Ishikawa (cell line): ENCODE results near the gene ZCWPW1.
A peak's percentile ranks its signal among the peaks of the same experiment; 100 is the strongest.

Experiments used
- CEBPB ChIP-seq: IDR thresholded peaks from 2 replicates; pipeline ENCODE4 v1.6.1; 2012
- CREB1 ChIP-seq: IDR thresholded peaks from 2 replicates; pipeline ENCODE4 v1.6.1; 2012; ENCODE audit warnings: low read depth
- EGR1 ChIP-seq: IDR thresholded peaks from 2 replicates; pipeline ENCODE4 v1.6.1; 2012
- EP300 ChIP-seq: IDR thresholded peaks from 2 replicates; pipeline ENCODE4 v1.6.1; 2012; ENCODE audit warnings: borderline replicate concordance
- FOXM1 ChIP-seq: IDR thresholded peaks from 2 replicates; pipeline ENCODE4 v1.6.1; 2012; ENCODE audit warnings: low read depth, borderline replicate concordance
- NFIC ChIP-seq: IDR thresholded peaks from 2 replicates; pipeline ENCODE4 v1.6.1; 2012
- RAD21 ChIP-seq: IDR thresholded peaks from 2 replicates; pipeline ENCODE4 v1.6.1; 2012; ENCODE audit warnings: low read depth
- REST ChIP-seq: IDR thresholded peaks from 2 replicates; pipeline ENCODE4 v1.6.1; 2012; ENCODE audit warnings: low read depth, mild to moderate bottlenecking
- TAF1 ChIP-seq: IDR thresholded peaks from 2 replicates; pipeline ENCODE4 v1.6.1; 2012; ENCODE audit warnings: low read depth, mild to moderate bottlenecking
- TCF12 ChIP-seq: IDR thresholded peaks from 2 replicates; pipeline ENCODE4 v1.6.1; 2012; ENCODE audit warnings: low read depth
- TEAD4 ChIP-seq: IDR thresholded peaks from 2 replicates; pipeline ENCODE4 v1.6.1; 2012
- USF1 ChIP-seq: IDR thresholded peaks from 2 replicates; pipeline ENCODE4 v1.6.1; 2012
- YY1 ChIP-seq: IDR thresholded peaks from 2 replicates; pipeline ENCODE4 v1.6.1; 2012; ENCODE audit warnings: low read depth
- ZBTB7A ChIP-seq: IDR thresholded peaks from 2 replicates; pipeline ENCODE4 v1.6.1; 2012; ENCODE audit warnings: low read depth
- TF ChIP-seq, protein P1 (sequence below): IDR thresholded peaks from 2 replicates; pipeline ENCODE4 v1.6.1; 2012

Gene ZCWPW1

DNA sequence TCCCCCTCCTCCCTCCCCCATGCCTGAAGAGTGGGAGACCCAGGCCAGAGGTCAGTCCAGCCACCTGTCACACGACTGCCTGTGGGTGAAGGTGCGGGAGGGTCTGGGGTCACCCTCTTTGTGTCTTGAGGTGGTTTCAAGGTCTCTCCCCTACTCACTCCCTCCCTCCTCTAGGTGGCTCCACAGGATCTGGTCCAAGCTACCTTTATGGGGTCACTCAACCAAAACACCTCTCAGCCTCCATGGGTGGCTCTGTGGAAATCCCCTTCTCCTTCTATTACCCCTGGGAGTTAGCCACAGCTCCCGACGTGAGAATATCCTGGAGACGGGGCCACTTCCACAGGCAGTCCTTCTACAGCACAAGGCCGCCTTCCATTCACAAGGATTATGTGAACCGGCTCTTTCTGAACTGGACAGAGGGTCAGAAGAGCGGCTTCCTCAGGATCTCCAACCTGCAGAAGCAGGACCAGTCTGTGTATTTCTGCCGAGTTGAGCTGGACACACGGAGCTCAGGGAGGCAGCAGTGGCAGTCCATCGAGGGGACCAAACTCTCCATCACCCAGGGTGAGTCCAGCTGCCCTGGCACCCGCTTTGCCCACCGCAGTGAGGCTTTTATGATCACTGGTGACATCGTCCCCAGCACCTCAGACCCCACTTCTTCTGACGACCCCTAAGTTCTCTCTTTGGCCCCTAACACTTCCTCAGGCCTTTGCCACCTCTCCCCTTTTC is 54.5 kb downstream of the ZCWPW1 start:
- peak; percentile 27; the same call in 1 of the 2 replicates for TF ChIP-seq RAD21

- no peak for TF ChIP-seq EP300
- no peak for TF ChIP-seq FOXM1
- no peak for TF ChIP-seq ZBTB7A
- no peak for TF ChIP-seq USF1
- TF ChIP-seq REST = no peak
- no peak for TF ChIP-seq YY1
- TF ChIP-seq RAD21 = no peak
- no peak for TF ChIP-seq TCF12
- no peak for TF ChIP-seq CREB1
- TF ChIP-seq CEBPB = no peak
- TF ChIP-seq NFIC = no peak
- no peak for TF ChIP-seq TAF1
- no peak for TF ChIP-seq TEAD4
- no peak for TF ChIP-seq EGR1
- TF ChIP-seq, protein P1, sequence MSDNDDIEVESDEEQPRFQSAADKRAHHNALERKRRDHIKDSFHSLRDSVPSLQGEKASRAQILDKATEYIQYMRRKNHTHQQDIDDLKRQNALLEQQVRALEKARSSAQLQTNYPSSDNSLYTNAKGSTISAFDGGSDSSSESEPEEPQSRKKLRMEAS = no peak
These were observed 55.2 kb downstream of the ZCWPW1 start, which contains the start of gene PILRA for GRCh38 chr7:100373261-100373831. Gene PILRA, plus strand, starts transcription at chr7:100373487. Its CDS starts 170 bp downstream, at chr7:100373657.

DNA sequence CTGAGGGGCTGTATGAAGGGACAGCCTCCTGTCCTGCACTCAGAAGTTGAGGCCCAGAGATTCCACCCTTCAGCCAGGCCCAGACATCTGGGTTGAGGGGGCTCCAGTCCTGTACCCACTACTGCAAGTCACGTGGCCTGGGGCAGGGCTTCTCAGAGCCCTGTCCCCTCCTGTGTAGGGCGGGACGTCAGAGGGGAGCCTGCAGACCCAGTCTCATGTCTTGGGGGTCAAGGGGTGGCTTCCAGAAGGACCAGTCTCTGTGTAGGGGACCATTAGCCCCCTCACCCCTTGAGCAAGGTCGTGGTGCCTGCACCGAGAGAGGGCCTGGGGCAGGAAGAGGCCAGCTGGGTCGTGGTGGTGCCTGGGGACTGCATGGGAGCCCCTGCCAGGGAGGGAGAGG is 55.8 kb downstream of the ZCWPW1 start:
- TF ChIP-seq FOXM1 = no peak
- no peak for TF ChIP-seq NFIC
- no peak for TF ChIP-seq ZBTB7A
- TF ChIP-seq TEAD4 = no peak

- no peak for TF ChIP-seq TAF1
- no peak for TF ChIP-seq EGR1
- TF ChIP-seq, protein P1 = no peak
- TF ChIP-seq CREB1 = no peak
- no peak for TF ChIP-seq TCF12
- no peak for TF ChIP-seq NFIC
- no peak for TF ChIP-seq FOXM1
- TF ChIP-seq CEBPB = no peak
- no peak for TF ChIP-seq TEAD4
- no peak for TF ChIP-seq REST
These were observed 56.2 kb downstream of the ZCWPW1 start for GRCh38 chr7:100372256-100372655.

DNA sequence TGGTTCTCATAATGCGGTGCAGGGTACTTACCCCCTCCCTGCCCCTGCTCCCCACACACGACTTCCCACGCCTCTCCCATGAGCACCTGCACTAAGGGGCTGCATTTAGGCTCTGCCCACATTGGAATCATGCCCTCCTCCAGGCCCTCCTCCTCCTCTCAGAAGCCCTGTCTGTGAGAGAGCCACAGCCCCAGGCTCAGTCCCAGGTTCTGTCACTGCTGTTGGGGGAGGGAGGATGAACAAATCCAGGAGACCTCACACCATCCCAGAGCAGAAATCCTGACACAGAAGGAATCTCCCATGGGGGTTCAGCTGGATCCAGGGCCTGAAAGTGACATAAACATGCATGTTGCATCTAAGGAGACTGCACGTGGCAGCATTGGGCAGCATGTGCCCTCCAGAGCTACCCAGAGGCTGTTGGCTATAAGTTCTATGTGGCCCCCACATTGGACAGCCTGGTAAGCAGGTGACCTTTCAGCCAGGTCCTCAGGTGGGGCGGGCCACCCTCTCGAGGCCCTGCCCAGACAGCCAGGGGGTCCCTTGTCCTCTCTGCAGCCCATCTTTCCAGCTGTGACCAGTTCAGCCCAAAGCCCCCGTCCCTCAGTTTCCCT is 56.8 kb downstream of the ZCWPW1 start:
- TF ChIP-seq EGR1 = no peak
- no peak for TF ChIP-seq TCF12
- TF ChIP-seq TAF1 = no peak
- no peak for TF ChIP-seq CREB1
- no peak for TF ChIP-seq ZBTB7A
- no peak for TF ChIP-seq NFIC
- TF ChIP-seq, protein P1 = no peak
- TF ChIP-seq RAD21 = no peak
- TF ChIP-seq REST = no peak
